Parathyroid adenoma (tissue), 2 donors: ENCODE data around the gene MCRIP1.

Source experiments
- H2AFZ ChIP-seq: fragments of 300-600 bp; sonication (generic); one replicate; pipeline ENCODE4 v1.7.0; 2017; ENCODE audit warnings: antibody characterized with exemption, mild to moderate bottlenecking
- H3K27ac ChIP-seq: fragments of 300-600 bp; sonication (generic); one replicate; pipeline ENCODE4 v1.7.0; 2017
- H3K27me3 ChIP-seq: fragments of 300-600 bp; sonication (generic); one replicate; pipeline ENCODE4 v1.7.0; 2017; ENCODE audit warnings: low read length; ENCODE audit not compliant: control insufficient read depth, insufficient read depth
- H3K36me3 ChIP-seq: fragments of 300-600 bp; sonication (generic); one replicate; pipeline ENCODE4 v1.7.0; 2017; ENCODE audit warnings: low read length; ENCODE audit not compliant: control insufficient read depth, insufficient read depth
- H3K4me1 ChIP-seq: fragments of 300-600 bp; sonication (generic); one replicate; pipeline ENCODE4 v1.7.0; 2017; ENCODE audit warnings: control low read depth
- H3K4me2 ChIP-seq: fragments of 300-600 bp; sonication (generic); one replicate; pipeline ENCODE4 v1.7.0; 2017; ENCODE audit warnings: low read length
- H3K4me3 ChIP-seq: fragments of 300-600 bp; sonication (generic); one replicate; pipeline ENCODE4 v1.7.0; 2017; ENCODE audit warnings: low read depth, low read length
- H3K79me2 ChIP-seq: fragments of 300-600 bp; sonication (generic); one replicate; pipeline ENCODE4 v1.7.0; 2017; ENCODE audit warnings: control low read depth
- H3K9ac ChIP-seq: fragments of 300-600 bp; sonication (generic); one replicate; pipeline ENCODE4 v1.7.0; 2017; ENCODE audit warnings: mild to moderate bottlenecking
- H3K9me3 ChIP-seq: fragments of 300-600 bp; sonication (generic); one replicate; pipeline ENCODE4 v1.7.0; 2017; ENCODE audit warnings: low read length; ENCODE audit not compliant: control insufficient read depth
- CTCF ChIP-seq: fragments of 300-600 bp; sonication (generic); IDR thresholded peaks from one replicate; pipeline ENCODE4 v1.7.0; 2017; ENCODE audit warnings: antibody characterized with exemption, mild to moderate bottlenecking
- donor health status: primary hyperparathyroidism.

The MCRIP1 gene

GRCh38 chr17:81809556-81809998 is 23.5 kb downstream of the MCRIP1 start:
- no peak overlapping the region for H3K27ac ChIP-seq
- no peaks in the 10 kb centered on the region for H3K9me3 ChIP-seq
- no peak overlapping the region for H2AFZ ChIP-seq
- no peak for TF ChIP-seq CTCF
- no peak overlapping the region for H3K9ac ChIP-seq
- H3K4me1 ChIP-seq, result no peaks in the 10 kb centered on the region
- no peaks in the 10 kb centered on the region for H3K36me3 ChIP-seq
- H3K79me2 ChIP-seq, result no peaks in the 10 kb centered on the region
- H3K4me3 ChIP-seq, result no peak overlapping the region
- H3K4me2 ChIP-seq, result no peak overlapping the region
- no peaks in the 10 kb centered on the region for H3K27me3 ChIP-seq

GRCh38 chr17:81808778-81809555 is 24.1 kb downstream of the MCRIP1 start:
- Histone ChIP-seq H3K9me3 (no peaks in the 10 kb centered on the region), H3K9ac (no peak overlapping the region), H3K36me3 (no peaks in the 10 kb centered on the region), H3K27ac (no peak overlapping the region), H3K79me2 (no peaks in the 10 kb centered on the region), H3K4me1 (no peaks in the 10 kb centered on the region), H3K4me2 (no peak overlapping the region), H3K27me3 (no peaks in the 10 kb centered on the region), H3K4me3 (no peak overlapping the region), H2AFZ (no peak overlapping the region)
- TF ChIP-seq CTCF, result no peak

GRCh38 chr17:81807839-81808238 is 25.3 kb downstream of the MCRIP1 start:
- Histone ChIP-seq H3K27me3 (no peaks in the 10 kb centered on the region), H3K4me1 (no peaks in the 10 kb centered on the region), H3K79me2 (no peaks in the 10 kb centered on the region), H3K36me3 (no peaks in the 10 kb centered on the region), H3K27ac (no peak overlapping the region), H3K9ac (no peak overlapping the region), H2AFZ (no peak overlapping the region), H3K4me2 (no peak overlapping the region), H3K9me3 (no peaks in the 10 kb centered on the region), H3K4me3 (no peak overlapping the region)
- no peak for TF ChIP-seq CTCF

GRCh38 chr17:81807210-81807719 is 25.8 kb downstream of the MCRIP1 start:
- Histone ChIP-seq H3K27me3 (no peaks in the 10 kb centered on the region), H3K36me3 (no peaks in the 10 kb centered on the region), H3K4me1 (no peaks in the 10 kb centered on the region), H3K9ac (no peak overlapping the region), H3K27ac (no peak overlapping the region), H2AFZ (no peak overlapping the region), H3K4me2 (no peak overlapping the region), H3K9me3 (no peaks in the 10 kb centered on the region), H3K4me3 (no peak overlapping the region), H3K79me2 (no peaks in the 10 kb centered on the region)
- no peak for TF ChIP-seq CTCF
